HG02798 (cell line): ENCODE results near the gene GPR68.
A peak's percentile ranks its signal among the peaks of the same experiment; 100 is the strongest.
"Not testable (repeated sequence)": the region's sequence is repeated elsewhere in the genome, so short reads cannot be mapped to it uniquely, and the experiment has no call there.

Experiments
- ATAC-seq: cut with Tn5 transposase; IDR thresholded peaks from one replicate; pipeline ENCODE4 v1.9.1; 2021; ENCODE audit warnings: mild to moderate bottlenecking; ENCODE audit not compliant: unreplicated experiment, poor library complexity

GPR68 gene

GRCh38 chr14:91232052-91232451, 12.5 kb downstream of the GPR68 start:
- ATAC-seq = no peak

- ATAC-seq = no peak
Measured at GRCh38 chr14:91231446-91231845, 13.1 kb downstream of the GPR68 start.

GRCh38 chr14:91230397-91231035, 14.0 kb downstream of the GPR68 start:
- ATAC-seq = no peak

DNA sequence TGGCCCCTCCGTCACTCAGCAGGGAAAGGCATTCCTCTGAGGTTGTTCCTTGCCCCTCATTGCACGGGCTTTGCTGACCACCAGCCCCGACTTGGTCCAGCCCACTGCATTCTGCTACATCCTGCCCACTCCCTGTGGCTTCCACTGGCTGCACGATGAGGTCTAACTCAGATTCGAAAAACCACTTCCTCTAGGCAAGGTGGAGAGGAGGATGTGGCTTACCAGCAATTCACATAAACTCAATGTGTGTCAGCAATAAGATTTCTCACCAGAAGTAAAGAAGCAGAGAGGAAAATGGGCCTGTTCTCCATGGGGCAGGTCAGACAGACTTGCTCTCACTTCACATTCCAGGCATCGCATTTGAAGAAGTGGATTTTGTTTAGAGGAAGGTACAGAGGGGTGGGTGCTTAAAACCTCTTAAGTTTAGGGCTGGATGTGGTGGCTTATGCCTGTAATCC, 14.7 kb downstream of the GPR68 start:
- ATAC-seq = peak; percentile 63

- no peak for ATAC-seq
Measured at GRCh38 chr14:91229005-91229382, 15.5 kb downstream of the GPR68 start.

DNA sequence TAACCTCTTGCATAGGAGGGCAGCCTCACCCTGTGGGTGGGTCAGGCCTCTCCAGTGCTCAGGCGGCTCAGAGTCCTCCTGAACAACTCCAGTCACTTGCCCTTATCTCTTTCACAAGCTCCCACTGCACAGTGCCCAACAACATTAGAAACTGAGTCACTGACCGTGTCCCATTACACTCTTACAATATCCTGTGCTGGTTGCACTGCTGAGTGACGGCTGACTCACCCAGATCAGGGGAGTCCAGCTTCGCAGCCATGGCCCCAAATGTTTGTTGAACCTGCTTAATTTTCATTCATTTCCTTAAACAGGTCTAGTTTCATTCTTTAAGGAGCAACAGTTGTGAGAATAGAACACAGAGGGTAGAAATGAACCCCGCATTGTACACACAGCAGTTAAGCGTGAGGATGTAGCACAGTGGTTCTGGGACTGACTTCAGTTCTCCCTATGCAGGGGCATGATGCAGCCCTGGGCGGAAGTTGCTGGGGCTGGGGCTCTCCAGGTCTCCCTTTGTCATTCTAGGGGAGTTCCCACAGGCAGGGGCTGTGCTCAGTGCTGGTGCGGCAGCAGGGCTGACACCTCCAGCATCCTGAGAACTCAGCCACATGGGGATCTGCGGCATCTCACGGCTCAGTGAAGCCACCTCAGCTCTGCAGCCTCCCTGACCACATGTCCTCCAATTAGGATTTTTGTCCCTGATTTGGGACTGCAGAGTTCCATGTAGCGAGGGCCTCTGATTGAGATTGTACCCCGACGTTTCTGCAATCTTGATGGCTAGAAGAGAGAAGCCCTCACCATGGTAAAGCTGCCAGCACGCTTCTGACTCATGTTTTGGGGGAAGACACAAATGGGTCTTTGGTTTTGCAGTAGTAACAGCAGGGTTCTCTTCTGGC, 16.1 kb downstream of the GPR68 start:
- peak; percentile 87 for ATAC-seq

DNA sequence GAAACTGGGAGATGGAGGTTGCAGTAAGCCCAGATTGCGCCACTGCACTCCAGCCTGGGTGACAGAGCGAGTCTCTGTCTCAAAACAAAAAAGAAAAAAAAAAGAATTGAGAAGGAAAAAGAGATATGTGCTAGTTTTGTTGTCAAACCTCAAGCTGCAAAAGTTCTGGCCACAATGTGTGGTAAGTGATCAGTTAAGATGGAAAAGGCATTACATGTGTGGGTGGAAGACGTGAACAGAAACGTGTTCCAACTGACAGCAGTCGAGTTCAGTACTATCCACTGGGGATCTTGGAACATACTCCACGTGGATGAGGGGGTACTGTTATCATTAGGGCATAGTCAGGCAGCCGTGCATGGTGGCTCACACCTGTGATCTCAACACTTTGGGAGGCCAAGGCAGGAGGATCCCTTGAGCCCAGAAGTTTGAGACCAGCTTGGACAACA, 17.3 kb downstream of the GPR68 start:
- ATAC-seq = no peak

- ATAC-seq = not testable (repeated sequence)
Measured at GRCh38 chr14:91226360-91226759, 18.1 kb downstream of the GPR68 start.

DNA sequence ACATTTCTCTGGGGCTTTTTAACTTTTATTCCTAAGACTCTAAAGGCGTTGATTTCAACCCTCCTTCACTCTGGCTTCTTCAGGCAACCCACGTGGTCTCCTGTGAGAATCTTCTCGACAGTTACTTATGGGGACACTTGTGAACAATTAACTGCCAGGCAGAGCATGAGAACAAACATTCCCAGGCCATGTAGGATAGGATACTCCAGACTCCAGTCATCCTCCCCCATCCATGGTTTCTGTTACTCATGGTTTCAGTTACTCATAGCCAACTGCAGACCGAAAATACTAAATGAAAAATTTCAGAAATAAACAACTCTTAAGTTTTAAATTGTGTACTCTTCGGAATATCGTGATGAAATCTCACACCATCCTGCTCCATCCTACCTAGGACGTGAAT, 19.5 kb downstream of the GPR68 start:
- ATAC-seq = no peak

- ATAC-seq = no peak
Measured at GRCh38 chr14:91223028-91223783, 21.3 kb downstream of the GPR68 start.

- ATAC-seq = no peak
Measured at GRCh38 chr14:91221270-91221669, 23.2 kb downstream of the GPR68 start.

- ATAC-seq = no peak
Measured at GRCh38 chr14:91220581-91221000, 23.9 kb downstream of the GPR68 start.

DNA sequence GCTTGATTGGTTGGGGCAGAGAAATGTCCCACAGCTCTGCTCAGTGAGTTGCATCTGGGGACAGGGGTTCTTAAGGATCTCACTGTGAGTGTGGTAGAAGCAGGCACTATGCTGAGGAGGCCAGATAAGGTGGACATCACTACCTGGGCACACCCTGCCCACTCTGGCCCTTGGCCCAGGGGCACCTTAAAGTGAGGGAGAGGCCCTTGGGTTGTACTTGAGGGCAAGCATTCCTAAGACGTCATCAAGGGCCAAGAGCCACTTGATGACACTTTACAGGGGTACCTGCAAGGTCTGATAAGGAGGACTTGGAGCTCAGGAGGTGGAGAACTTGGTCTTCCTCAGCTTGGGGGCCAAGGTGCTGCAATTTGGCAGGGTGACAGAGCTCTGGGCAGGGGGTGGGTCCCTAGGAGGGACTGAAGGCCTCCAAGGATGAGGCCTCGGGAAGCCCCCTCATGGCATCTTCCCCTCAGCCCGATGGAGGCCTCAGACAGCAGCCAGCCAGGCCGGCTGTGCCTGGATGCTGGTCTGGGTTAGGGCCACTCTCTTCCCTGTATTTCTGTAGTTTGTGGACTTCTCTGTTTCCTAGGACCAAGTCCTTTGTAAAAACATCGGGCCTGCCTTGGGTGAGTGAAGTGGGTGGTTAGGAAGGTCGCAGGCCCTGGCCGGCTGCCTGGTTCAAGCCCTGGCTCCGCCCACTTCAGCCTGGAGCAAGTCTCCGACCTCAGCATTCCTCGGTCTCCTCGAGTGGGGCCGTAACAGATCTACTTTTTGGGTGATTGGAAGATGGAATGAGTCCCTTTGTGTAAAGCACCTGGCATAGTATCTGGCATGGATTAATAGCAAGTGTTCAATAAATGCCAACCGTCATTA, 24.8 kb downstream of the GPR68 start:
- ATAC-seq = no peak

DNA sequence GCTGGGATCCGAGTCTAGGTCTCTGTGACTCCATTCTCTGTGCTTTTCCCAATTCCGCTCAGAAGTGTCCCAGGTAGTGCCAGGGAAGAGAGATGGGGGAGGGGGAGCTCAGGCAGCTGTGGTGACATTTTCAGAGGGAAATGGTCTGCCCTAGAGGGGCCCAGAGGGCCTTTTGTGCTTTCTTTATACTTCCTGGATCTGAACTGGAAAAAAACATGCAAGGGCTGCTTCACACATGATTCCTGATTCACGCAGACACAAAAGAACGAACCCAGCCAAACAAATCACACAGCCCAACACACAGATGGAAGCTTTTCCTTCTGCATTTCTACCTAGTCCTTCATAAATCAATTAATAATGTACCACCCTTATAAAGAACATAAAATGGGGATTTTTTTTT, 26.5 kb downstream of the GPR68 start:
- no peak for ATAC-seq

- no peak for ATAC-seq
Measured at GRCh38 chr14:91216731-91217226, 27.7 kb downstream of the GPR68 start.

- ATAC-seq = no peak
Measured at GRCh38 chr14:91215381-91215780, 29.1 kb downstream of the GPR68 start.

DNA sequence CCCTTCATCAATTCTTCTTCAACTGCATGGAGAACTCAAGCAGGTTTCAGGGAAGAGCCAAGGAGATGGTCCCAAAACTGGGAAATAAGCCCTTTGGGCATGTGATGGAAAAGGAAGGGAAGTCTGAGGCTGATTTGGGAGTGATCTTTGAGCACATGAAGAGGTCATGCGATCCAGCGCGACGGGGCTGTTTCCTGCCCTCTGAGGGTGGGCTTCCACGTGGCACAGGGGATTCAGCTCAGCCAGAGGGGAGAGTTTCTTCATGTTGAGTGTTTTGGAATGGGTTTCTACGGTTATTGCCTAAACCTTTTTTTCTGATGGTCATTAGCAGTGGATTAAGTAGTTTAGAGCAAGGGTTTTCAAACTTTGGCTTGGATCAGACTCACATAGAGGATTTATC, 30.2 kb downstream of the GPR68 start:
- ATAC-seq = no peak

DNA sequence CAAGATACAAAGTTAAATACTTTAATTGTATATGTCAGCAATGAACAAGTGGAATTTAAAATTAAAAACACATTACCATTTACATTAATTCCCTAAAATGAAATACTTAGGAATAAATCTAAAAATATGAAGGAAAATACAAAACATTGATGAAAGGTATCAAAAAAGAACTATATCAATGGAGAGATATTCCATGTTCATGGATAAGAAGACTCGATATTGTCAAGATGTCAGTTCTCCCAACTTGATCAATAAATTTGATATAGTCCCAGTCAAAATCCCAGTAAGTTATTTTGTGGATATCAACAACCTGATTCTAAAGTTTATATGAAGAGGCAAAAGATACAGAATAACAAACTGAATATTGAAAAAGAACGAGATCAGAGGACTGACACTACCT, 33.5 kb downstream of the GPR68 start:
- no peak for ATAC-seq

- ATAC-seq = no peak
Measured at GRCh38 chr14:91207008-91207407, 37.5 kb downstream of the GPR68 start.

DNA sequence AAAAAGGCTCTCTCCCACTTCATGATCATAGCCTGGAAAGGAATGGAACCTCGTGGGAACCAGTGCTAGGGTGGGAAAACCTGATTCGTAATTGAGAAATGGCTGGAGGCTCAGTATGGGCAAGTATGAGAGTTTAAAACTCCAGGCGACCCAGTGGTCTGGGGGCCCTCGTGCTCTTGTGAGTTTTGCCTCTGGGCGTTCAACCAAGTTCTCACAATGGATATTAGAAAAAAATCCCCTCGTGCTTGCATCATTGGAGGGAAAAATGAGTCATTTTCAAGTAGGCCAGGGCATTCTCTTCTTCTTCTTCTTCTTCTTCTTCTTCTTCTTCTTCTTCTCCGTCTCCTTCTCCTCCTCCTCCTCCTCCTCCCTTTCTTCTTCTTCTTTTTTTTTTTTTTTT, 39.0 kb downstream of the GPR68 start:
- ATAC-seq = no peak
